Stimulated activated naive CD4-positive, alpha-beta T cell treated with Interleukin-2 at 50 U/mL for 16 hours (primary cell): Measurements from ENCODE around the gene MSMB.
"Not testable (repeated sequence)": the region's sequence is repeated elsewhere in the genome, so short reads cannot be mapped to it uniquely, and the experiment has no call there.

ENCODE experiments used
- DNase-seq: peaks from one replicate; lab custom pipeline; 2025; lab: John Stamatoyannopoulos, UW

The MSMB gene

DNA sequence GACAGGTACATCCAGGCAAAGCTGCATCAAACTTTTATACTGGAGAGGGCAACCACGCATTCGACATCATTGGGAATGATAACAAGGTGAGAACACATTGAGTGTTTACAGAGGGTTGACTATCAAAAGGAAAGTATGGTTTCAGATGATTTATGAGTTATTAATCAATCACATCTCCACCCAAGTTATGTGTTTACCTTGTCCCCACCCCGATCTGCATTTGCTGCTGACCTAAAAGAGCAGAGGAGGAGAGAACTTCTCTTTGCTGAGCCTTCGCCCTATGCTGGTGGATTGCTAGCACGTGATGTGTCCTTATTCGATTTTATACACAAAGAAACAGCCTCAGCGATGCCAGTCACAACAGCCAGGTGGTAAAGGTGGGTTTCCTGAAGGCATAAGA lies at the start of gene MSMB:
Gene MSMB, minus strand, starts transcription at position 9 of the 400 bp plus-strand sequence. CDS start 32 bp downstream, outside the sequence.
- DNase-seq, result no peak

GRCh38 chr10:46094931-46095750 lies 49.1 kb upstream of the MSMB start:
- no peak for DNase-seq

DNA sequence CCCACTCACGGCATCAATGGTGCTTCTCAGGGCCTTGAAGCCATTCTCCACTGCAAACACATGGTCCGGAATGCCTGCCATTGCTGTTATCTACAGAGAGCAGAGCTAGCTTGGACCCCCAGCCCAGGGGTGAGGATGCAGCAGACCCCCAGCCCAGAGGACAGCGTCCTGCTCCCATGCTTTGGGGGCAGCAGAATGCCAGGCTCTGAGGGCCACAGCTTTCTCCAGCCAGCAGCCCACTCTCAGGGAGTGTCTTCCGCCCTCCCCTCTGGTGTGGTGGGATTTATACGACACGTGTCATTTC lies 48.1 kb upstream of the MSMB start:
- no peak for DNase-seq

DNA sequence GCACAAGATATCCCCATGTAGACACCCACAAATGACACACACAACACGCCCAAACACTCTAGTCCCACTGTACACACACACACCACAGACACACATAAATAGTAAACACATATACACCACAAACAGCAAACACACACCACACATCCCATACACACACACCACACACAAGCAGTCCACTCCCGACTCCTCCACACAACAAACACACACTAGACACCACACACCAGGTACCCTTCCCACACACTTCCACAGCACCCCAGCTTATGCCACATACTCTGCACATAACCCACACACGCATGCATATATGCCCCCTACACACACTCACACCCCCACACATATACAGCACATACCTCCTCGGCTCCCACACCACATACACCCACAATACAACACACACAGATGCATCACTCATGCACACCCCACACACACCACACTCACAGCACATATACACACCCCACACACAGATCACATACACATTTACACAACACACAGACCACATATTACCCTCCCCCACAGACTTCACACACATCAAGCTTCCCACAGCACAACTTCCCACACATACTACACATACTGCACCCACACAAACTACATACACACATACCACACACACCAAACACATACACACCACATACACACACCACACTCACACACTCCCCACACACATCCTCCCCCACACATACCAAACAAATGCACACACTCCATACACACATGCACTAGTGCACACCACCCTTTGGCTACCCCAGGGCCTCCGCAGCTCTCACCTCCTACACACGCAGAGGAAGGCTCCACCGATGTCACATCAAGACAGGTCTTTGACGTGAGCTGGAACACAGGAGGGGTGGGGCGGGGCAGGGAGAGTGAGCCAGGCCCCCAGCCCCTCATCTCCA lies 47.5 kb upstream of the MSMB start:
- DNase-seq, result not testable (repeated sequence)

DNA sequence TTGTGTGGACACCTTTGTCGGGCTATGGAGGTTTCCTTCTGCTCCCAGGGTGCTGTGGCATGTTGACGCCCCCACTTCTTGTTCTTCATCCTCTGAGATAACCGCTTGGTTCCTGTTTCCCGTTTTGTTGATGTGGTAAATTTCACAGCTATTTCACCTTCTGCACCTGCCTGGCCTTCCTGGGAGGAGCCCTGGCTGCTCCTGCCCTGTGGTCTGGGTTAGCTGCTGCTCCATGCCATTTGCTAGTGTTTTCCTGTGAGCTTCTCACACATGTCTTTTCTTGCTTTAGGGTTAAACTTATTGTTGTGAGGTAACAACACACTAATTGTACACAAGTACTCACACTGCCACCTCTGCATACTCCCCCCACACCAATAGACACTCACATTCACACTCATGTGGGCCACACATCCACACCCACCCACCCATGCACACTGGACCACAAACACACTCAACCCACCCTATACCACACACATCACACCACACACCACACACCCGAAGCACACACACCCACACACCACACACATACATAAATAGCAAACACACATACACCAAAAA lies 46.5 kb upstream of the MSMB start:
- no peak for DNase-seq

DNA sequence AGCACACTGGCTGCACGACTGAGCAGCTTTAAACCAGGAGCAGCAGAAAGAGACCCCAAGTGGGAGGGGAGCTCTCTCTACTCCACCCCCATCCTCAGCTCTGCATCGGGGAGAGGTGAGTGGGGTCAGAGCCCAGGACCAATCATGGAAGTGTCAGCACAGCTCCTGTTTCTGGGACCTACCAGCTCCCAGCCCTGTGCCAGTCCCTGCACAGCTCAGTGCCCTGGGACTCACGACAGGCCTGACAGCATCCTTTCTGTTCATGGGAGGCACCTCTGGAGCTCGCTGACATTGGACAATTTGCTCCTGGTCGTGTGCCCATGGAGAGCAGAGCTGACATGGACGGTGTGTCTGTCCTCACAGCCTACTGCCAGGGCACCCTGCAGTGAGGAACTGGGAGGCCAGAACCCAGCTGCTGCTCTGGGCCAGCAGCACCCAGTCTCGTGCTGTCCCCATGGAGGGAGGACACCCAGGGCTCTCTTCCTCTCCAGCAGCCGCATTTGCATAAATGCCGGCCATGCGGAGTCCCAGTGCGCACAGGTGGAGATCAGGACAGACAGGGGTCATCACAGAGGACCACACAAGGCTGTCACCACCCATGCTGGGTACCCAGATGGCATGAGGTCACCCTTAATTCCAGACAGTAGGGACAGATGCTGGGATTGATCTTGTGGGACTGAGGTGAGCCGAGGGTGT lies 45.9 kb upstream of the MSMB start:
- DNase-seq, result no peak

GRCh38 chr10:46091080-46091827 lies 45.2 kb upstream of the MSMB start:
- DNase-seq, result no peak

GRCh38 chr10:46090258-46090812 lies 44.3 kb upstream of the MSMB start:
- no peak for DNase-seq

DNA sequence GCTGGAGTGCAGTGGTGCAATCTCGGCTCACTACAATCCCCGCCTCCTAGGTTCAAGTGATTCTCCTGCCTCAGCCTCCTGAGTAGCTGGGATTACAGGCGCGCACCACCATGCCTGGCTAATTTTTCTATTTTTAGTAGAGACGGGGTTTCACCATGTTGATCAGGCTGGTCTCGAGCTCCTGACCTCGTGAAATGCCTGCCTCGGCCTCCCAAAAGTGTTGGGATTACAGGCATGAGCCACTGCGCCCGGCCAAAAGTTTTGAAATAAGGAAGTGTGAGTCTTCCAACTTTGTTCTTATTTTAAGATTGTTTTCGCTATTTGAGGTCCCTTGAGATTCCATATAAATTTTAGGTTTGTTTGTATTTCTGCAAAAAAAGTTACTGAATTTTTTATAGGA lies 41.3 kb upstream of the MSMB start:
- not testable (repeated sequence) for DNase-seq

- DNase-seq, result no peak
These were observed 38.5 kb upstream of the MSMB start for GRCh38 chr10:46084321-46085165.

- DNase-seq, result no peak
These were observed 34.8 kb upstream of the MSMB start for GRCh38 chr10:46080886-46081285.

- no peak for DNase-seq
These were observed 33.9 kb upstream of the MSMB start for GRCh38 chr10:46079831-46080585.

- no peak for DNase-seq
These were observed 31.8 kb upstream of the MSMB start for GRCh38 chr10:46077731-46078413.

- no peak for DNase-seq
These were observed 31.1 kb upstream of the MSMB start for GRCh38 chr10:46077141-46077554.

DNA sequence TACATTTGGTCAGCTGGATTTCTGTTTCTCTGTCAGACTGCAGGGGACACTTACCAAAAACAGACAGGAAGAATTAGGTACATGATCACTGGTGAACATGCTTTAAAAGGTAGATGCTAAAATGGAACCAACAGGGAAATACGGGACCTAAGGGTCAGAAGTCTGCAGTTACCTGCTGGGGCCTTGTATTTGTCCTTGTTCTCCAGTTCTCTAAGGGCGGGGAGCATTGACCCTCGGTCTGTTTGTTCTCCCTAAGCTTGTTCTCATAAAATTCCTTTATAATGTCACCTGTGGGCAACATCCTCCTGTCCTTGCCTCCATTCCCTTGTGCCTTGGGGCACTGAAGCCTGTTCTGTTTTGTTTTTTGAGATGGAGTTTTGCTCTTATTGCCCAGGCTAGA lies 29.8 kb upstream of the MSMB start:
- no peak for DNase-seq

DNA sequence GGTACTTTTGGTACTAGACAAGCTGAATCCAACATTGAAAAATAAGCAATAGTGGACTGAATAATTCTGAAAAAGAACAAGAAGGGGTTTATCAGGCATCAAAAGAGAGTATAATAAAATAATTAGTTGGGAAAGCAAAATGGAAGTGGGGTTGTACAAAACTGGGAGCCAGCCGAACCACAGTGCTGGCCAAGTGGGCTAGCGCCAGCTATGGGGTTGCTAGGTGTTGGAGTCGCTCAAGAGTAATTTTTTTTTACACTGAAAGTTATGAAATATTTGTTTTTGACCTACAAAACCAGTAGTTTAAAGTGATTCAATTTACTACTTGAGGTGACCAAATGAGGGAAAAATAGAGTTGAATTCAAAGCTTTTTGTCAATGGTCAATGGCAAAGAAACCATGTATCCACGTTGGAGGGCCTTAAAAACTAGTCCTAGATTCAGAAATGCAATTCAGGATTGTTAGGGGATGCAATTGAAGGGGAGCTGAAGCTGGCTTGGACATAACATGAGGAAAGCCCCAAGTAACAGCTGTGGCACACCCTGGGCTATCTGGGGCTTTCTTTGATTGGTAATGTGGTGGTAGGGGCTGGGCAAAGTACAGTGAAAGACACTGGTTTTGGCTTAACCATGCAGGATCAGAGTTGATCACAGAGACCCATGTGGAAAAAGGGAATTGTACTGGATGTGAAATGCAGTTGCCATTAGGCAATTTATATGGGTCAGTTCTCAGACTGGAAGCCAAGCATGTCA lies 28.3 kb upstream of the MSMB start:
- no peak for DNase-seq

GRCh38 chr10:46073564-46073963 lies 27.5 kb upstream of the MSMB start:
- no peak for DNase-seq

DNA sequence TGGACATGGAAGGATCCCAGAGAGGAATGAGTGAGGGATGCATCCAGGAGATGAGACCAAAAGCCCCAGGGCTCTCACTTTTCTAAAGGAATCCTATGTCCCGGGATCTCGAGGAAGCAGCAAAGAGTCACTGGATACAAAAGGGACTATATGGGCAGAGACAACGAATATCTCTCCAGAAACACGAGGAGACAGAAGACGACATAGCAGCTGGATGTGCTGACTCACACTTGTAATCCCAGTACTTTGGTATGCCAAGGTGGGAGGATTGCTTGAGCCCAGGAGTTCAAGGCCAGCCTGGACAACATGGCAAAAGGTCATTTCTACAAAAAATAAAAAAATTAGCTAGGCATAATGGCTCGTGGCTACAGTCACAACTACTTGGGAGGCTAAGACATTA lies 24.7 kb upstream of the MSMB start:
- DNase-seq, result no peak
